Right lobe of liver (tissue), 4 donors: Measurements from ENCODE around the gene RDH5.

ENCODE experiments used
- CTCF ChIP-seq, 4 donors: fragments of 200-600 bp in 3 of 4; fragments of 450-650 bp in 1 of 4; IDR thresholded peaks; one replicate each; pipeline versions ENCODE4 v1.5.1 to v1.8.0; 2016 to 2022; ENCODE audit warnings: antibody characterized with exemption in 4 of 4, mild to moderate bottlenecking in 2 of 4
- POLR2A ChIP-seq: fragments of 450-650 bp; IDR thresholded peaks from one replicate; pipeline ENCODE4 v1.6.1; 2017; ENCODE audit warnings: antibody characterized with exemption, mild to moderate bottlenecking
- donor health status: DM: no; HTN: no; CAD: no.
- donor health status: DM: no; HTN: no; CAD: no.
- donor health status: DM: no; HTN: yes; CAD: no.

- peak; percentile 51 to 61 (median 54) for TF ChIP-seq CTCF (IDR thresholded peaks at IDR 0.05)
- no peak for TF ChIP-seq POLR2A
Observed at GRCh38 chr12:55724226-55724939, 4.2 kb downstream of the RDH5 start.
